ENCODE results near the gene TKT.

The TKT gene

GRCh38 chr3:53234841-53235232, 21.0 kb downstream of the TKT start:
- H3K4me1 ChIP-seq (ENCODE audit: low read length), result no peaks in the 10 kb centered on the region

GRCh38 chr3:53234130-53234840, 21.5 kb downstream of the TKT start:
- no peak overlapping the region for H3K9ac ChIP-seq (ENCODE audit: low read length)
- H4K20me1 ChIP-seq (ENCODE audit: insufficient read depth, low read length), result peaks cover 8% of the 10 kb centered on the region
- peaks cover 72% of the 10 kb centered on the region for H3K36me3 ChIP-seq (replicated peaks; ENCODE audit: low read depth, low read length)
- no peak overlapping the region for H3K4me3 ChIP-seq (ENCODE audit: low read length)
- no peak overlapping the region for H3K4me2 ChIP-seq (ENCODE audit: low read length)
- H3K4me1 ChIP-seq (ENCODE audit: low read length), result no peaks in the 10 kb centered on the region
- no peak overlapping the region for H2AFZ ChIP-seq (ENCODE audit: low read depth, low read length)
- no peaks in the 10 kb centered on the region for H3K27me3 ChIP-seq (ENCODE audit: low read depth, low read length)
- H3K79me2 ChIP-seq (ENCODE audit: low read length), result peaks cover 5% of the 10 kb centered on the region; the same call in 1 of the 2 replicates
- H3K27ac ChIP-seq (ENCODE audit: low read length), result no peak overlapping the region
- H3K9me3 ChIP-seq (ENCODE audit: insufficient read depth, low read length), result no peaks in the 10 kb centered on the region
- no peak for TF ChIP-seq CTCF (IDR thresholded peaks at IDR 0.05; ENCODE audit: low read depth, low read length)
- TF ChIP-seq EZH2phosphoT487 (IDR thresholded peaks at IDR 0.05; ENCODE audit: low read depth), result no peak

More at GRCh38 chr3:53234841-53235232, 21.0 kb downstream of the TKT start:
- Histone ChIP-seq H3K79me2 (ENCODE audit: low read length) (peaks cover 9% of the 10 kb centered on the region; the same call in 1 of the 2 replicates), H3K9me3 (ENCODE audit: insufficient read depth, low read length) (no peaks in the 10 kb centered on the region), H3K36me3 (replicated peaks; ENCODE audit: low read depth, low read length) (peaks cover 72% of the 10 kb centered on the region), H3K9ac (ENCODE audit: low read length) (no peak overlapping the region), H3K4me3 (ENCODE audit: low read length) (no peak overlapping the region), H4K20me1 (ENCODE audit: insufficient read depth, low read length) (peaks cover 5% of the 10 kb centered on the region), H3K4me2 (ENCODE audit: low read length) (no peak overlapping the region), H2AFZ (ENCODE audit: low read depth, low read length) (no peak overlapping the region), H3K27me3 (ENCODE audit: low read depth, low read length) (no peaks in the 10 kb centered on the region), H3K27ac (ENCODE audit: low read length) (no peak overlapping the region)
- TF ChIP-seq EZH2phosphoT487 (IDR thresholded peaks at IDR 0.05; ENCODE audit: low read depth) (no peak), CTCF (IDR thresholded peaks at IDR 0.05; ENCODE audit: low read depth, low read length) (no peak)

- peaks cover 83% of the 10 kb centered on the region for H3K36me3 ChIP-seq (replicated peaks; ENCODE audit: low read depth, low read length)
- H3K4me3 ChIP-seq (ENCODE audit: low read length), result no peak overlapping the region
- H4K20me1 ChIP-seq (ENCODE audit: insufficient read depth, low read length), result peaks cover 8% of the 10 kb centered on the region
- no peak overlapping the region for H3K27ac ChIP-seq (ENCODE audit: low read length)
- TF ChIP-seq EZH2phosphoT487 (IDR thresholded peaks at IDR 0.05; ENCODE audit: low read depth) (no peak), CTCF (IDR thresholded peaks at IDR 0.05; ENCODE audit: low read depth, low read length) (no peak)
- H3K4me1 ChIP-seq (ENCODE audit: low read length), result no peaks in the 10 kb centered on the region
- H2AFZ ChIP-seq (ENCODE audit: low read depth, low read length), result no peak overlapping the region
- H3K4me2 ChIP-seq (ENCODE audit: low read length), result no peak overlapping the region
- peaks cover 5% of the 10 kb centered on the region; the same call in 1 of the 2 replicates for H3K79me2 ChIP-seq (ENCODE audit: low read length)
- H3K27me3 ChIP-seq (ENCODE audit: low read depth, low read length), result no peaks in the 10 kb centered on the region
- no peak overlapping the region for H3K9ac ChIP-seq (ENCODE audit: low read length)
- H3K9me3 ChIP-seq (ENCODE audit: insufficient read depth, low read length), result no peaks in the 10 kb centered on the region
Observed at GRCh38 chr3:53232641-53233377, 23.0 kb downstream of the TKT start.

Measured in OCI-LY3 (cell line).